Measurements from ENCODE around the gene SNX30.

GRCh38 chr9:112831281-112831851 lies 80.8 kb downstream of the SNX30 start:
- TF ChIP-seq CTCF (IDR thresholded peaks at IDR 0.05; ENCODE audit: borderline replicate concordance, extremely low read depth, low read length, poor library complexity, severe bottlenecking) (no peak), EZH2 (IDR thresholded peaks at IDR 0.05; ENCODE audit: borderline replicate concordance, low read depth, low read length, severe bottlenecking) (no peak)
